ENCODE measurements around the gene PHF2. TPM values are rescaled to one million over a fixed set of nuclear protein-coding genes. Genes with fewer than 3 reads are reported as not detected.
"Not testable (repeated sequence)": the region's sequence is repeated elsewhere in the genome, so short reads cannot be mapped to it uniquely, and the experiment has no call there.

PHF2 gene
- total and polyA plus RNA-seq, 7 donors: 10.9 to 31.9 (median 21.4) TPM

- DNase-seq: peak; percentile 62
- 95 to 96% methylated on average over 8 of the region's 8 CpGs for WGBS, 2 donors
Measured at GRCh38 chr9:93670208-93671019, 94.0 kb downstream of the PHF2 start.

GRCh38 chr9:93671020-93671338 is 94.6 kb downstream of the PHF2 start:
- WGBS, 2 donors: 97 to 99% methylated on average over 2 of the region's 2 CpGs
- Histone ChIP-seq H3K27me3 (no peaks in the 10 kb centered on the region), H3K36me3 (peaks cover 0 to 42% (median 26%) of the 10 kb centered on the region in 4 donors), H3K4me3 (no peak overlapping the region), H3K9me3 (no peaks in the 10 kb centered on the region), H3K4me1 (peaks cover 0 to 14% (median 0%) of the 10 kb centered on the region in 4 donors), H3K27ac (no peak overlapping the region)
- intact Hi-C loops (cut with DNase I): no loop called here
- TF ChIP-seq EP300 (IDR thresholded peaks at IDR 0.05): no peak
- no peak for TF ChIP-seq POLR2AphosphoS5 (IDR thresholded peaks at IDR 0.05)
- TF ChIP-seq POLR2A (IDR thresholded peaks at IDR 0.05): no peak
- no peak for TF ChIP-seq CTCF (IDR thresholded peaks at IDR 0.05)
- DNase-seq: no peak

More at GRCh38 chr9:93670208-93671019, 94.0 kb downstream of the PHF2 start:
- Histone ChIP-seq H3K4me3 (no peak overlapping the region), H3K27me3 (no peaks in the 10 kb centered on the region), H3K36me3 (peaks cover 0 to 42% (median 28%) of the 10 kb centered on the region in 4 donors), H3K27ac (no peak overlapping the region), H3K9me3 (no peaks in the 10 kb centered on the region), H3K4me1 (peaks cover 0 to 14% (median 0%) of the 10 kb centered on the region in 4 donors)
- intact Hi-C loops (cut with DNase I): no loop called here
- TF ChIP-seq CTCF (IDR thresholded peaks at IDR 0.05) (no peak), EP300 (IDR thresholded peaks at IDR 0.05) (no peak), POLR2AphosphoS5 (IDR thresholded peaks at IDR 0.05) (no peak)

GRCh38 chr9:93672330-93673020 is 96.1 kb downstream of the PHF2 start:
- H3K27me3 ChIP-seq; H3K27ac ChIP-seq; intact Hi-C loops (cut with DNase I); DNase-seq; H3K4me3 ChIP-seq; H3K9me3 ChIP-seq: not testable (repeated sequence)
- peaks cover 6 to 46% (median 30%) of the 10 kb centered on the region in 4 donors for H3K36me3 ChIP-seq
- peaks cover 0 to 14% (median 0%) of the 10 kb centered on the region in 4 donors for H3K4me1 ChIP-seq
- WGBS, 2 donors: 96 to 98% methylated on average over 2 of the region's 2 CpGs

GRCh38 chr9:93673021-93673838 is 96.8 kb downstream of the PHF2 start:
- DNase-seq: peak; percentile 53
- peaks cover 14 to 48% (median 35%) of the 10 kb centered on the region in 4 donors for H3K36me3 ChIP-seq
- peaks cover 0 to 14% (median 0%) of the 10 kb centered on the region in 4 donors for H3K4me1 ChIP-seq
- no peaks in the 10 kb centered on the region for H3K27me3 ChIP-seq
- no peak overlapping the region for H3K27ac ChIP-seq
- no peak overlapping the region for H3K4me3 ChIP-seq
- intact Hi-C loops (cut with DNase I): no loop called here
- 91 to 93% methylated on average over 16 of the region's 16 CpGs for WGBS, 2 donors
- TF ChIP-seq POLR2A (IDR thresholded peaks at IDR 0.05) (no peak), POLR2AphosphoS5 (IDR thresholded peaks at IDR 0.05) (no peak), CTCF (IDR thresholded peaks at IDR 0.05) (no peak), EP300 (IDR thresholded peaks at IDR 0.05) (no peak)
- no peaks in the 10 kb centered on the region for H3K9me3 ChIP-seq

Measured in sigmoid colon (tissue), 7 donors.